OCI-LY7 (cell line): Measurements from ENCODE around the gene BBX.

Source experiments
- EZH2phosphoT487 ChIP-seq: fragments of 200-600 bp; sonication (generic); IDR thresholded peaks from 2 replicates; pipeline ENCODE4 v1.6.1; 2018; ENCODE audit warnings: low read depth, borderline replicate concordance, mild to moderate bottlenecking, mixed run types, antibody characterized with exemption, low read length, moderate library complexity, mixed read lengths
- TF ChIP-seq, protein P1 (sequence below): fragments of 200-600 bp; sonication (generic); conservative IDR thresholded peaks from 2 replicates; pipeline ENCODE4 v1.5.1; 2014; ENCODE audit warnings: mild to moderate bottlenecking, antibody characterized with exemption, low read length, moderate library complexity, mixed read lengths

DNA sequence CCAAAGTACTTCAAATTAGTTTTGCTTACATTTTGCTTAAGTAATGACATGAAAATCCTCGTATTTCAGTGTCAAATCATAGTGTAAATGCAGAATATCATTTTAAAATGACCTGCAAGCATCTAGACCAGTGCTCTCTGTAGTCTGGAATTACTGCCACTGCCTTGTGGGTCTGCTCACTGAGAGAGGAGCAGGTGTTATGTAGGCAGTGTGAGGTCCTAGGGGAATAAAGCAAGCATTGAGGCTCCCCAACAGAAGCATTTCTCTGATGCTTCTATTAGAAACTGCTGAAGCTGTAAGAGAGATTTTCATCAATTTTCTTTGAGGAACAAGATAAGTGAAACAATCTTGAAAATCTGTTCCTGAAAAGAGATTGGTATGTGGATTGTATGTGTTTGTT lies 253.2 kb downstream of the BBX start:
- TF ChIP-seq, protein P1, sequence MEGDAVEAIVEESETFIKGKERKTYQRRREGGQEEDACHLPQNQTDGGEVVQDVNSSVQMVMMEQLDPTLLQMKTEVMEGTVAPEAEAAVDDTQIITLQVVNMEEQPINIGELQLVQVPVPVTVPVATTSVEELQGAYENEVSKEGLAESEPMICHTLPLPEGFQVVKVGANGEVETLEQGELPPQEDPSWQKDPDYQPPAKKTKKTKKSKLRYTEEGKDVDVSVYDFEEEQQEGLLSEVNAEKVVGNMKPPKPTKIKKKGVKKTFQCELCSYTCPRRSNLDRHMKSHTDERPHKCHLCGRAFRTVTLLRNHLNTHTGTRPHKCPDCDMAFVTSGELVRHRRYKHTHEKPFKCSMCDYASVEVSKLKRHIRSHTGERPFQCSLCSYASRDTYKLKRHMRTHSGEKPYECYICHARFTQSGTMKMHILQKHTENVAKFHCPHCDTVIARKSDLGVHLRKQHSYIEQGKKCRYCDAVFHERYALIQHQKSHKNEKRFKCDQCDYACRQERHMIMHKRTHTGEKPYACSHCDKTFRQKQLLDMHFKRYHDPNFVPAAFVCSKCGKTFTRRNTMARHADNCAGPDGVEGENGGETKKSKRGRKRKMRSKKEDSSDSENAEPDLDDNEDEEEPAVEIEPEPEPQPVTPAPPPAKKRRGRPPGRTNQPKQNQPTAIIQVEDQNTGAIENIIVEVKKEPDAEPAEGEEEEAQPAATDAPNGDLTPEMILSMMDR, result no peak
- TF ChIP-seq EZH2phosphoT487, result no peak
